ENCODE results near the gene MTA2.
A peak's percentile ranks its signal among the peaks of the same experiment; 100 is the strongest.
"Not testable (repeated sequence)": the region's sequence is repeated elsewhere in the genome, so short reads cannot be mapped to it uniquely, and the experiment has no call there.

MTA2 gene

DNA sequence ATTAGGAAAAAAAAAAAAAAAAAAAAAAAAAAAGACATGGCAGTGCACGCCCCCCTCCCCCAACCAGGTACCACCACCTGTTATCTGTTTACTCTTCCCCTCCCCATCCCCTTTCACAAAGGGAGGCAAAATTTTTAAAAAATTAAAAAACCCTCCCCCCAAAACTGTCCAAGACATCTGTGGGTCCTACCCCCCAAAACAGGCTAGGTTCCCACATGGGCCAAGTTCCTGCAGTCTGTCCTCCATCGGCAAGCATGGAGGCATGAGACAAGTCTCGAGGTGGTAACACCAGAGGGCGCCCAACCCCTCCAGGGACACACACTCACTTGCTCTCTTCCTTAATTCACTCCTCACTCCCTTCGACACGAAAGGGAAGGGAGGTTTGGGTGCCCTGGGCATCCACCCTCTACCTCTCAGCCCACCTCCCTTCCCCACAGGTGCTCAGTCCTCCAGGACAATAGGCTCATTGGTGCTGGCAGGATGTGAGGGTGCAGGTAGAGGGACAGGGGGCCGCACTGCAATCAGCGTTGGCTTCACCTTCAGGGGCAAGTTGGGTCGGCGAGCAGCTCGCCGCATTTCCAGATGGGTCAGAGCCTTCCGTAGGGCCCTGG is 8.1 kb downstream of the MTA2 start:
- Histone ChIP-seq H3K27ac (peak overlapping the region in 7 of 11 experiments; percentile 35 to 95 (median 92); a peak in 10 of 22 replicates), H3K9ac (peak overlapping the region in 8 of 11 experiments; percentile 4 to 97 (median 91); a peak in 9 of 22 replicates), H3K4me3 (peak overlapping the region in 2 of 10 experiments; percentile 80 to 84; a peak in 1 of 20 replicates), H4K20me1 (peaks cover 0 to 51% (median 38%) of the 10 kb centered on the region in 11 experiments; a peak in 17 of 22 replicates), H3K27me3 (no peaks in the 10 kb centered on the region), H3K36me3 (peaks cover 55 to 69% (median 67%) of the 10 kb centered on the region in 11 experiments), H3K4me2 (peak overlapping the region; percentile 88 to 97 (median 93)), H3K9me3 (replicated peaks in 1 of 11) (no peaks in the 10 kb centered on the region), H3K4me1 (peaks cover 53 to 65% (median 59%) of the 10 kb centered on the region in 10 experiments)
- TF ChIP-seq Cebpa-rat (IDR thresholded peaks at IDR 0.05): no peak

GRCh38 chr11:62592989-62593421 is 8.7 kb downstream of the MTA2 start:
- peak overlapping the region; percentile 28 to 97 (median 92); a peak in 21 of 22 replicates for H3K27ac ChIP-seq
- H3K36me3 ChIP-seq: peaks cover 55 to 69% (median 67%) of the 10 kb centered on the region in 11 experiments
- H3K9me3 ChIP-seq (replicated peaks in 1 of 11): no peaks in the 10 kb centered on the region
- H3K27me3 ChIP-seq: no peaks in the 10 kb centered on the region
- peak overlapping the region; percentile 88 to 97 (median 93) for H3K4me2 ChIP-seq
- peak overlapping the region; percentile 62 to 97 (median 78); a peak in 17 of 20 replicates for H3K4me3 ChIP-seq
- TF ChIP-seq Cebpa-rat (IDR thresholded peaks at IDR 0.05): no peak
- peak overlapping the region; percentile 73 to 97 (median 92) for H3K9ac ChIP-seq
- peaks cover 0 to 45% (median 33%) of the 10 kb centered on the region in 11 experiments; a peak in 17 of 22 replicates for H4K20me1 ChIP-seq
- H3K4me1 ChIP-seq: peaks cover 48 to 60% (median 53%) of the 10 kb centered on the region in 10 experiments

DNA sequence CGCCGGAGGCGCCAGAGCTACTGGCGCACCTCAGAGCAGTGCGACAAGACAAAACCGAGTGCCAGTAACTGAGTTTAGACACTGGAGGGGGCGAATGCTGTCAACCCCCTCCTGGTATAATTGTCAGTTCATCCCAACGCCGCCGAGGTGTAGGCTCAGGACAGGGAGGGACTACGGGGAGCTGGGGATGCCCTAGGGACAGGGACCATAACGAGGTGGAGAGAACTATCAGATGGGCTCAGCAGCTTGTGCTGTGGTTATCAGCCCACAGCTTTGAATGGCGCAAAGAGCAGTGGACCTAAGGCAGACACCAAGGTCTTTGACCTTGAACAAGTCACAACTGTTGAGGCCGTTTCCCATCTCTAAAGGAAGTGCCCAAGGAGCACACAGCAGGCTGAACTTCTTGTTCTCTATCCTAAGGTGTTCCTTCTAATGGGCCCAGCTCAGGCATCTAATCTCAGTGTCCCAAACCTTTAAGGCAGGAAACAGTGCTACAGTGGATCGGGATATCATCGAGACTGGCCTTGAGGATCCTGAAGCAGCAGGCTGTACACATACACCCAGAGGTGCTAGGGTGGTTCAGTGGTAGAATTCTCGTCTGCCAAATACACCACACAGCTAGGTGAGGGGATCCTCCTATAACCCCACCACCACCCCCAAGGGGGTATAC is 9.4 kb downstream of the MTA2 start:
- H3K4me1 ChIP-seq: peaks cover 41 to 53% (median 46%) of the 10 kb centered on the region in 10 experiments
- H3K9me3 ChIP-seq (replicated peaks in 1 of 11): no peaks in the 10 kb centered on the region
- no peak for TF ChIP-seq Cebpa-rat (IDR thresholded peaks at IDR 0.05)
- H3K27ac ChIP-seq: peak overlapping the region; percentile 28 to 97 (median 92); a peak in 21 of 22 replicates
- H4K20me1 ChIP-seq: peaks cover 0 to 38% (median 27%) of the 10 kb centered on the region in 11 experiments; a peak in 15 of 22 replicates
- H3K36me3 ChIP-seq: peaks cover 55 to 69% (median 67%) of the 10 kb centered on the region in 11 experiments
- no peaks in the 10 kb centered on the region for H3K27me3 ChIP-seq
- peak overlapping the region; percentile 88 to 97 (median 93) for H3K4me2 ChIP-seq
- H3K9ac ChIP-seq: peak overlapping the region; percentile 73 to 97 (median 92)
- H3K4me3 ChIP-seq: peak overlapping the region; percentile 62 to 97 (median 78)

DNA sequence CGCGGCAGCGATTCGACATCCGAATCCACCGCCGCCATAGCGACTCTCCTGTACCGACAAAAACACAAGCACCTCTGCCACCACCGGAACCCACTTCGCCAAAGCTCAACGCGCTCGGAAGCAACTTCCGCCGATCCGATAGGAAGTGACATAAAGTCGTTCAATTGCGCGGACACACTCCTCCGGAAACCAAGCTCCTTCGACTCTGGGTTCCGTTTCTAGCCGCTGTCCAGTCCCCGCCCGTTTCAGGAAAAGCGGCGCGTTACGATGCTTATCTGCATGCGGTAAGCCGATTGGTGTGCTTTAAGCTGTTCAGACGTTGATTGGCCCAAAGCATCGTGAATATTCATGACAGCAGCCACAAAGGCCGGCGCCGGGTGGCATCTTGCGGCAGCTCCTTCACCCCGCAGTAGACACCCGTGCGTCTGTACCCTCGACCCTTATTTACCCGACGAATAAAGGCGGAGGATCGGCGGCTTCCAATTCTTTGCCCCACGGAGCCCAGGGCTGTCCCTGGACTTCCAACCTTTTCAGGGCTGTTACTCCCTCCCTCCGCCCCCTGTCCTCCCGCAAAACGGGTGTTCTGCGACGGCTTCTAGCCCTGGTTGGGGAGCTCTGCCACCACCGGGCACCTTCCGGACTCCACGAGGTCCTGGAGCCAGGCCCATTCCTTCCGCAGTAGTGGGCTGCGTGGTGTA is 10.1 kb downstream of the MTA2 start, which contains the start of gene TUT1:
TSS of gene TUT1 (minus strand) at position 76 of the 698 bp plus-strand sequence. CDS start at position 38, 38 bp downstream.
- Histone ChIP-seq H3K4me2 (peak within 1 kb of the TSS; percentile 88 to 97 (median 95)), H3K9ac (peak within 1 kb of the TSS; percentile 87 to 97 (median 92)), H3K4me1 (peaks cover 38 to 46% (median 40%) of the 10 kb centered on the region in 10 experiments), H3K4me3 (peak within 1 kb of the TSS; percentile 69 to 97 (median 80)), H4K20me1 (peaks cover 0 to 31% (median 21%) of the 10 kb centered on the region in 11 experiments; a peak in 14 of 22 replicates), H3K36me3 (peaks cover 55 to 69% (median 66%) of the 10 kb centered on the region in 11 experiments), H3K9me3 (replicated peaks in 1 of 11) (no peaks in the 10 kb centered on the region), H3K27me3 (no peaks in the 10 kb centered on the region), H3K27ac (peak within 1 kb of the TSS; percentile 61 to 97 (median 92); a peak in 21 of 22 replicates)
- no peak for TF ChIP-seq Cebpa-rat (IDR thresholded peaks at IDR 0.05)

GRCh38 chr11:62588966-62589637 is 12.6 kb downstream of the MTA2 start:
- Histone ChIP-seq H3K36me3 (peaks cover 54 to 69% (median 66%) of the 10 kb centered on the region in 11 experiments), H3K9ac (peak overlapping the region in 3 of 11 experiments; percentile 24 to 87 (median 36); a peak in 3 of 22 replicates), H3K9me3 (replicated peaks in 1 of 11) (no peaks in the 10 kb centered on the region), H3K27me3 (no peaks in the 10 kb centered on the region), H4K20me1 (peaks cover 0 to 6% (median 3%) of the 10 kb centered on the region in 11 experiments; a peak in 8 of 22 replicates), H3K4me3 (no peak overlapping the region), H3K4me1 (peaks cover 36 to 40% (median 38%) of the 10 kb centered on the region in 10 experiments), H3K27ac (no peak overlapping the region), H3K4me2 (peak overlapping the region in 9 of 11 experiments; percentile 80 to 95 (median 88); a peak in 13 of 22 replicates)
- no peak for TF ChIP-seq Cebpa-rat (IDR thresholded peaks at IDR 0.05)

DNA sequence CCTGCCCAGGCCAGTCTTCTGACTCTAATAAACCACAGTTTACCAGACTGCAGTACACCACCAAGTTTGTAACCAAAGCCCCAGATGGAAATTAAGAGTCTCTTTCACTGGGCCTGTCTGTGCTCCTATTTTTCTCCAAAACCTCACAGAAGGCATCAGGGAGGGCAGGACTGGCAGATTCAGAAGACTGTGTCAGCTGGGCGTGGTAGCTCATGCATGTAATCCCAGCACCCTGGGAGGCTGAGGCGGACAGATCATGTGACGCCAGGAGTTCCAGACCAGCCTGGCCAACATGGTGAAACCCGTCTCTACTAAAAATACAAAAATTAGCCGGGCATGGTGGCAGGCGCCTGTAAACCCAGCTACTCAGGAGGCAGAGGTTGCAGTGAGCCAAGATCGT is 16.3 kb downstream of the MTA2 start:
- not testable (repeated sequence) for H3K27ac ChIP-seq; H4K20me1 ChIP-seq; H3K9me3 ChIP-seq (replicated peaks in 1 of 11); H3K4me2 ChIP-seq; H3K27me3 ChIP-seq; H3K4me3 ChIP-seq
- Histone ChIP-seq H3K4me1 (peaks cover 11 to 14% (median 11%) of the 10 kb centered on the region in 10 experiments), H3K36me3 (peaks cover 73 to 88% (median 83%) of the 10 kb centered on the region in 11 experiments), H3K9ac (0 out of 22 replicates have a peak overlapping the region, but pooled peaks of 2 of the 11 experiments have one; percentile 4 to 8)

DNA sequence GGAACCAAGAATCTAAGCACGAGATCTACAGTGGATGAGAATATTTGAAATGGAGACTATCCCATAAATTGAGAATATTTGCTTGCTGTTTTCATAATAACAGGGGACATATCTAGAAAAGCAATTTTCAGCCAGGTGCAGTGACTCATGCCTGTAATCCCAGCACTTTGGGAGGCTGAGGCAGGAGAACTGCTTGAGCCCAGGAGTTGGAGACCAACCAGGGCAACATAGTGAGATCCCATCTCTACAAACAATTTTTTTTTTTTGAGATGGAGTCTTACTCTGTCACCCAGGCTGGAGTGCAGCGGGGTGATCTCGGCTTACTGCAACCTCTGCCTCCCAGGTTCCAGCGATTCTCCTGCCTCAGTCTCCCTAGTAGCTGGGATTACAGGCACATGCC is 19.9 kb downstream of the MTA2 start:
- not testable (repeated sequence) for H3K27me3 ChIP-seq; H3K4me2 ChIP-seq; H3K27ac ChIP-seq; H3K9me3 ChIP-seq (replicated peaks in 1 of 11); H3K4me3 ChIP-seq; H4K20me1 ChIP-seq
- peaks cover 84 to 99% (median 94%) of the 10 kb centered on the region in 11 experiments for H3K36me3 ChIP-seq
- peaks cover 0 to 13% (median 9%) of the 10 kb centered on the region in 10 experiments; a peak in 12 of 20 replicates for H3K4me1 ChIP-seq
- H3K9ac ChIP-seq: 0 out of 22 replicates have a peak overlapping the region, but pooled peaks of 1 of the 11 experiments have one; percentile 9
